NCI-H146 treated with DMSO at 0.1 percent for 48 hours (cell line): ENCODE data around the gene SPRR1A.
"Not testable (repeated sequence)": the region's sequence is repeated elsewhere in the genome, so short reads cannot be mapped to it uniquely, and the experiment has no call there.

Experiments used
- DNase-seq: peaks from one replicate; lab custom pipeline; 2025; ENCODE audit not compliant: unreplicated experiment; lab: John Stamatoyannopoulos, UW

SPRR1A gene

GRCh38 chr1:152972196-152972886, 11.5 kb upstream of the SPRR1A start:
- DNase-seq = no peak

DNA sequence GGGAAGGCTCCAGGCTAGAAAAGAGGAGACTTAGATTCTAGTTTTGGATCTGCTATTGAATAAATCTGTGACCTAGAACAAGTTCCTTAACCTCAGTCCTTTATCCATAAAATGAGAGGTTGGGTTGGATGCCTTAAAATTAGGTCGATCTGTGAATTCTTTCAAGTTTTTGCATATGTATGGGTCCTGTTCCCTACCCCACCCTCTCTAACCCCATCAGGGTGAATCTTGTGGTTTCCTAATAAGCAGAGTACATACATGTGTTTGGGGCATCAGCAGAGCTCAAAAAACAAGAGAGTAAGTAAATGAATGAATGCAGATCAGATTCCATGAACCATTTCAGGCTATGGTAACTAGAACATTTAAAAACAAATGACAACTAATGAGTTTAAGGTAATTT, 7.2 kb upstream of the SPRR1A start:
- no peak for DNase-seq

DNA sequence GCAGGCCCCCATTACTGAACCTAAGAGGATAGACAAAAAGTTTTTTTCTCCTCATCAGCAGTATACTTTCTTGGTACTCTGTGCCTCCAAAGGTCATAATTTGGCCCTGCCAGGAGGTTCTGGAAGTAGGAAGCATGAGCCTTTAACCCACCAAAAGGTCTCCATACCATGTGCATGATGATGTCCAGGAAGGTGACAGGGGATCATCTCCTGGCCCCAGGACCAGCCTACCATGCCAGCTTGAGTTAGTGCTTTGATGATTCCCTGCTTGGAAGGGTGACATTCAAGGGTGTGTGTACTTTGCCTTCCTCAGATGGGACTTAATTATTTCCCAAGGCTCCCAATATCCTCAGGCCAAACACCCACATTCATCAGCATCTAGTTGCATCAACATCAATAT, 6.3 kb upstream of the SPRR1A start:
- no peak for DNase-seq

DNA sequence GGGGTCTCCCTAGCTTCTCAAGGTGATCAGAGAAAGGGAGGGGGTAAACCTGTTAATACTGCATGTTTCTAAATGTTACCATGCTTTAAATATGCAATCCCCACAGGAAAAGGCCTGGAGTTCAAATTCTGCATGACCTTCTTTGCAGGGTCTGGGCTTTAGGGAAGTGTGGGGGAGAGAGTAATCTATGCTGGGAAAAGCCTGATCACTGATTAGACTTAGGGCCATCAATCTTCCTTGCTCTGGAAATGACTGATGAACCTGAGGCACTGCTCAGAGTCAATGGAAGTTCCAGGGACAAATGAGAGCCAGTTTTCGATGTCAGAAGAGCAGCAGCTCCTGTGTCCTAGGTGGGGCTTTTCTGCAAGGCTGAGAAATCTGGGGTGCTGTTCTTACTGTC, 3.2 kb upstream of the SPRR1A start:
- DNase-seq = no peak

- DNase-seq = no peak
These were observed 2.6 kb upstream of the SPRR1A start for GRCh38 chr1:152981146-152981871.

DNA sequence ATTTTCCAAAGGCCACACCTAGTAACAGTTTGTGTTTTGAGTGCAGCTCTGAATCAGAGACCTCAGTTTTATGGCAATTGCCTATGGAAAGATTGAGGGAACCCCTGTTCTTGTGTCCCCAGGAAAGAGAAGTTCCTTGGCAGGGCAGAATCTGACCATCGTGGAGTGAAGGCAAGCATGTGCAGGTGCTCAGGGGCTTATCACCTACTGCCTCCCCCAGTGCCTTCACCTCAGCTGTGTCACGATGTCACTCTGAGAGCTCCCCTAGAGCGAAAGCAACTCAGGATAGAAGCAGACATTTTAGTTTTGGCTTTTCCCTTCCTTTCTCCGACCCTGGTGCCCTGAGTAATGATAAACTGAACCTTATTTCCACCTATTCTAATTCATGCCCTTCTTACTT, 1.8 kb upstream of the SPRR1A start:
- DNase-seq = no peak

GRCh38 chr1:152983234-152983633, 647 bp upstream of the SPRR1A start:
- no peak for DNase-seq

GRCh38 chr1:152986578-152986977, 2.7 kb downstream of the SPRR1A start:
- DNase-seq = no peak

DNA sequence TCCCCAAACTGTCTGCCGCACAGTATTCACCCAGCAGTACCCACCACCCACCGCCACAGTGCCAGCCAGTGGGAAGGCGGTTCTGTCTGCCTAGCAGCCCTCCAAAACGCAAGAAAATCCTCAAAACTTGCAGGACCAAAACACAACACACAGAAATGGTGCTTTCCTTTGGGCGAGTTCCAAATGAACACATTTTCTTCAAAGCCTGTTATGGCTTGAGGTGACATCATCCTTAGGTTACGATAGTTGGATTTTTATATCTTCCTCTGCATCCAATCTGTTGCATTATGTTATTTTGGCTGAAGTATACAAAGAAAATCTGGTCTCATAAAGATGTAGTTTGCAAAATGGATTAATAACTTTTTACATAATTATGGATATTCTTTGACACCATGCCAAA, 9.3 kb downstream of the SPRR1A start:
- DNase-seq = no peak

DNA sequence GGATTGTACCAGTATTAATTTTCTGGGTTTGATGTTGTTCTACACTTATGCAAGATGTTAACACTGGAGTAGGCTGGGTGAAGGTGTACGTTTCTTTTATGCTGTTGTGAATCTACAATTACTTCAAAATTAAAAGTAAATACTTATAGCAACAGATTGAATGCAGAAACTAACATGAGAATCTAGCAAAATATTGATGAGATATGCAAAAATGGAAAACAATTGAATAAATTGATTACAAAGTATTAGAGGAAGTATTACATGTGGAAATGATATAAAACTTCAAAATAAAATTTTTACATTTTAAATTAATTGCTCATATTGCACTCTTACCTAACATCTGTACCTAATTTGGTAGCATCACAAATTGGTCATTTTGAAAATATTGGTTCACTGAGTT, 12.0 kb downstream of the SPRR1A start:
- no peak for DNase-seq

DNA sequence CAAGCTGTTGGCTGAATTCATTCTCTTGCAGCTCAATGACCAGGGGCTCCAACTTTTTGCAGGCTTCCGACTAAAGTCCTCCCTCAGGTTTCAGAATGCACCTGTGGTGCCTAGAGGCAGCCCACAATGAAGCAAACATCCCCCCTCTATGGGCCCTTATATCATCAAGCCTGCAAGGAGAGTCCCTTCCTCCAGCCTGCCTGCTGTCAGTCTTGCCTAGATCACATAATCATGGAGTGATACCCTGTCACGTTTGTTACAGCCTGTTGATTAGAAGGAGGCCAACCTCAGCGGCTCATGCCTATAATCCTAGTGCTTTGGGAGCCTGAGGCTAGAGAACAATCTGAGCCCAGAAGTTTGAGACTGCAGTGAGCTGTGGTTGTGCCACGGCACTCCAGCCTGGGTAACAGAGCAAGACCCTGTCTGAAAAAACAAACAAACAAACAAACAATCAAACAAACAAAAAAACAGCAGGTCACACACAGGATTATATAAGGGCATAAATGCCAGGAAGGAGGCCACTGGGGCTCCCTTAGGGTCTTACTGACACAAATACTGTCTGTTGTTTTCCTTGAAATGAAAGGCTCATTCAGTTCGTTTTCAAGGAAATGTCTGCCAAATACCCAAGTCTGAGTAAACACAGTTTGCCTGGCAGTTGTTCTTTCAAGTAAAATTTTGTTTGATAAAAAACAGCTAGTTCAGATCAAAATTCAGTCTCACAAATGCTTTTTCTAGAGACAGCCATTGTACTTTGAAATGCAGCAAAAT, 12.9 kb downstream of the SPRR1A start:
- DNase-seq = no peak

GRCh38 chr1:152997901-152998300, 14.0 kb downstream of the SPRR1A start:
- no peak for DNase-seq

DNA sequence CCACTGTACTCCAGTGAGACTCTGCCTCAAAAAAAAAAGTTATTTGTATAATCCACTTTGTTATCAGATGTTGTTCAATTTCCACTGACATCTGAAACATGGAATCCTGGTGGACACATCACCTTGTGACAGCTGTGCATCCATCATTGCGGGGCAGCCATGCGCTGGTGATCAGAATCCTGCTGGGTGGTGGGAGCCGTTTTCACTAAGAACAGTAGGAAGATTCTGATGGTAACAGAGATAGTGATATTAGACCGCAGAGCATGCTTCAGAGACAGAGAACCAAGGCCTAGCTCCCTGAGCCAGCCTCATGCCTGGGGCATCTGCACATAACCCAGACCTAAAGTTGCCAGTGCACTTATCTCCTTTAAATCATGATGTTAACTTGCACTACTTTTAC, 14.6 kb downstream of the SPRR1A start:
- DNase-seq = no peak

DNA sequence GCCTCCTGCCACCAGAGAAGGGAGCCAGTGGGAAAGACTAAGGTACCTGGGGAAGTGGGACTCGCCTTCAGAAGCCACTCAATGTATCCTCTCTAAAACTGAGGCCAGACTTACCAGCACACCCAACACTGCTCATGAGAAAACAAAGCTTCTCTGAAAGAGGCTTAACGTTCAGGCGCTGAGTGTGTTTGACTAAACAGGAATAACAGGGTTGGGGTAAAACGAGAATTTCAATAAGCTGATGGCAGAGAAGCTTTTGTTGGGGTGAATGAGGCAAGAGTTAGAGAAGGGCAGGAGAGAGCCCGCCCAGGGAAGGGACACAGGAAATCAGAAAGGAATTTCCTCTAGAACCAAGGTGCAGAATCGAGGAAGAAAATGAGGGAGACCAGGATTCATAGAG, 15.9 kb downstream of the SPRR1A start:
- no peak for DNase-seq

GRCh38 chr1:153000294-153000693, 16.4 kb downstream of the SPRR1A start:
- DNase-seq = no peak

DNA sequence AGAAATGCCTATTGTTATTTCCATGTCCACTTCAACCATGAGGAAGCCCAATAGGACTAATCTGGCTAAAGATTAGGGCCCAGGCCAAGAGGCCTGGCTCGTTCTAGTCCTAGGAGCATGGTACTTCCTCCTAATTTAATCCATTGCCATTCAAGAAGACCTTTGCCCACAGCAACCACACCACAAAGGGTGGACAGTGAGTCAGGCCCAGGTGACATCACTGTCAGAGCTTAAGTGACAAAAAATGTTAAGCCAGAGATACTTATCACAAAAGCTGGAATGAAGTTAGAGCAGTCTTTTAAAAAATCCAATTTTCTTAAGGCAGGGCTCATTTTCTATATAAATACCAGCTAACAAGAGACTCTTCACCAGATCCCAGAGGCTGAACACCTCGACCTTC, 17.5 kb downstream of the SPRR1A start, which contains the start of gene SPRR3:
Gene SPRR3 (plus strand): TSS at position 368 of the 400 bp plus-strand sequence. CDS start 1,272 bp downstream, outside the sequence.
- DNase-seq = no peak

DNA sequence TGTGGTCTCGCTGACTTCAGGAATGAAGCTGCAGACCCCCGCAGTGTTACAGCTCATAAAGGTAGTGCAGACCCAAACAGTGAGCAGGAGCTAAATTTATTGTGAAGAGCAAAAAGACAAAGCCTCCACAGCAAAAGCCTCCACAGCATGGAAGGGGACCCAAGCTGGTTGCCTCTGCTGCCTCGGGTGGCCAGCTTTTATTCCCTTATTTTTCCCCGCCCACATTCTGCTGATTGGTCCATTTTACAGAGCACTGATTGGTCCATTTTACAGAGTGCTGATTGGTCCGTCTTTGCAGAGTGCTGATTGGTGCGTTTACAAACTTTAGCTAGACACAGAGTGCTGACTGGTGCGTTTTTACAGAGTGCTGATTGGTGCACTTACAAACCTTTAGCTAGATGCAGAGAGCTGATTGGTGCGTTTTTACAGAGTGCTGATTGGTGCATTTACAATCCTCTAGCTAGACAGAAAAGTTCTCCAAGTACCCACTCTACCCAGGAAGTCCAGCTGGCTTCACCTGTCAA, 27.4 kb downstream of the SPRR1A start:
- DNase-seq = not testable (repeated sequence)

DNA sequence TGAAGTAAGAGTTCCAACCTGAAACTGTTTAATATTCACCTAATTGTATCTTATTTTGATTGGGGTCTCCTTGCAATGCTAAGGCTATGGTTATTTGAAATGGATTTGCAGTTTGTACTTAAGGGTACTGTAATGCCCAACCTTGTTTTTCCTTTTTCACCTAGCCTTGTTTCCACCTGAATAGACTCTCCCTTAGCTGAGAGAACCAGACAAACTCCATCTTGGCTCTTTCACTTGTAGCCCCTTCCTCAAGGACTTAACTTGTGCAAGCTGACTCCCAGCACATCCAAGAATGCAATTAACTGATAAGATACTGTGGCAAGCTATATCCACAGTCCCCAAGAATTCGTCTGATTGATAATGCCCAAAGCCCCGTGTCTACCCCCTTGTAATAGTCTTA, 37.9 kb downstream of the SPRR1A start:
- not testable (repeated sequence) for DNase-seq

DNA sequence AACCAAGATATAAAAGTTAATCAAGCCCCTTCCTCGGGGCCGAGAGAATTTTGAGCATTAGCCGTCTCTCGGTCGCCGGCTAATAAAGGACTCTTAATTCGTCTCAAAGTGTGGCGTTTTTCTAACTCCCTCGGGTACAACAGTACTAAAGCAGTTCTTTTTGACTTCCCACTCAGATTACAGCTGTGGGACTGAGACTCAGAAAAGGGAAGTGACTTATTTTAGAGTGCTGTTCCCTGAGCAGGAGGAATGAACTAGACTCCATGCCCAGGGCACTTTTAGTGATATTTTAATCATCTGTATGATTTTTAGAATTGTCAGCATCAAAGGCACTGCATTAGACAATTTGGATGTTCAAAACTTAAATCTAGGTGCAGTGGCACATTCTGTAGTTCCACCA, 38.5 kb downstream of the SPRR1A start:
- DNase-seq = not testable (repeated sequence)

DNA sequence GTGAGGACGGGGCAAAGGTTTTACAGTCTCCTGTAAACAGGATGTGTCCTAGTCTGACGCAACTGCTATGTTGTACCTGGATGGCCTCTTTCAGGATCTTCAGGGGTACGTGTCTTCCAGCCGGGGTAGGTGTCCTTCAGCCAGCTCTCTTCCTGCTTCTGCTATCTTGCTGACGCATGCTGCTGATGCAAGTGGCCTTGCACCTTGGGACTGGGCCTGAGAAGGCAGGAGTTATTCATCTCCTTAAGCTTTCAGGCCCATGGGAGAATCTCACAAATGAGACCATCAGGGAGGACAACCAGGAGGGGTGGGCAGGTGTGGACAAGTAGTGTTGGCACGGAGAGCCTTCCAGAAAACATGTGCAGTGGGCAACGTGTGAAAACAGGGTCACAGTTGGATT, 39.2 kb downstream of the SPRR1A start:
- no peak for DNase-seq

GRCh38 chr1:153024413-153024812, 40.5 kb downstream of the SPRR1A start:
- no peak for DNase-seq

DNA sequence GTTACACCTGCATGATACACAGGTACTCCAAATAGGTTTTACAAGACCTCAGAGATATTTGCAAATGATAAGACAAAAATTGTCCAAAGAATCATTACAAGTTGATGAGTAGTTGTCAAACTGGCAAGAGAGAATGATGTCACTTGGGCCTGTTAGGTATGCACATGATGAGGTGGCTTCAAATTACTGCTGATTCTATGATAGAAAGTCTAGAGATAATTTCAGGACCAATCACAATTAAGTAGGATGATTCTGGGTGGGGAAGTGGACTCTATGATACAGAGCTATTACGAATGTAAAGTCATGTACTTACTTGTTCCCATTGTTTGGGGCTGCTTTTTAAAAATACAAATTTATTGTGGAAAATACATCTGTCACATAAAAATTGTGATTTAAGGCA, 41.9 kb downstream of the SPRR1A start:
- DNase-seq = no peak
